HepG2 (cell line): ENCODE data around the gene HTR3C.

ENCODE experiments used
- MXI1 ChIP-seq: IDR thresholded peaks from 3 replicates; pipeline ENCODE4 v1.6.1; 2012; ENCODE audit warnings: low read depth, low read length, inconsistent platforms, borderline replicate concordance
- NFYB ChIP-seq: sonication (generic); formaldehyde crosslinking; IDR thresholded peaks from 2 replicates; pipeline ENCODE4 v1.4.0; 2020; ENCODE audit warnings: missing genetic modification reagents
- TCF7 ChIP-seq: sonication (generic); IDR thresholded peaks from 2 replicates; pipeline ENCODE4 v1.6.1; 2016; ENCODE audit warnings: antibody characterized with exemption, low read depth

- TF ChIP-seq NFYB (no peak), MXI1 (no peak), TCF7 (no peak)
These were observed 12.8 kb upstream of the HTR3C start for GRCh38 chr3:184040010-184040409.
